Activated naive CD8-positive, alpha-beta T cell treated with anti-CD3 and anti-CD28 coated beads, Interleukin-2, amount 10 ng/mL, durations not matched to agents 7 days and 5 days (primary cell): ENCODE measurements around the gene LRP8. TPM values are rescaled to one million over a fixed set of nuclear protein-coding genes. Genes with fewer than 3 reads are reported as not detected.
"Not testable (repeated sequence)": the region's sequence is repeated elsewhere in the genome, so short reads cannot be mapped to it uniquely, and the experiment has no call there.

Experiments used
- ATAC-seq: fragments of 150-1000 bp; cut with Tn5 transposase; one replicate; pipeline ENCODE4 v1.10.0; 2021; ENCODE audit warnings: low read depth, moderate library complexity
- POLR2A ChIA-PET: fragments of 350-600 bp; sonication (Branson Sonifier 250); formaldehyde crosslinking; loops from one replicate; lab custom pipeline; 2021; ENCODE audit warnings: antibody characterized with exemption; lab: Charles Lee
- DNase-seq: peaks from one replicate; pipeline ENCODE4 v3.0.0; 2021
- H3K27ac Mint-ChIP-seq: one replicate; pipeline ENCODE4 v1.8.0; 2022; ENCODE audit warnings: mild to moderate bottlenecking, mixed read lengths
- H3K27me3 Mint-ChIP-seq: one replicate; pipeline ENCODE4 v1.8.0; 2022; ENCODE audit warnings: mild to moderate bottlenecking, moderate library complexity, mixed read lengths
- H3K36me3 Mint-ChIP-seq: one replicate; pipeline ENCODE4 v1.8.0; 2021; ENCODE audit warnings: mild to moderate bottlenecking, mixed read lengths
- H3K4me1 Mint-ChIP-seq: one replicate; pipeline ENCODE4 v1.8.0; 2021; ENCODE audit warnings: mixed read lengths
- H3K4me3 Mint-ChIP-seq: one replicate; pipeline ENCODE4 v1.8.0; 2022; ENCODE audit warnings: mild to moderate bottlenecking, moderate library complexity, mixed read lengths
- H3K9me3 Mint-ChIP-seq: one replicate; pipeline ENCODE4 v1.8.0; 2021; ENCODE audit warnings: mixed read lengths
- total RNA-seq, 2 experiments: library from RNA; stranded (reverse); gene quantifications; one replicate each; pipeline ENCODE4 v1.2.3, GENCODE V29; 2021

LRP8 gene
- total RNA-seq, 2 experiments from 2014 or later, result 45.0 to 54.3 TPM

DNA sequence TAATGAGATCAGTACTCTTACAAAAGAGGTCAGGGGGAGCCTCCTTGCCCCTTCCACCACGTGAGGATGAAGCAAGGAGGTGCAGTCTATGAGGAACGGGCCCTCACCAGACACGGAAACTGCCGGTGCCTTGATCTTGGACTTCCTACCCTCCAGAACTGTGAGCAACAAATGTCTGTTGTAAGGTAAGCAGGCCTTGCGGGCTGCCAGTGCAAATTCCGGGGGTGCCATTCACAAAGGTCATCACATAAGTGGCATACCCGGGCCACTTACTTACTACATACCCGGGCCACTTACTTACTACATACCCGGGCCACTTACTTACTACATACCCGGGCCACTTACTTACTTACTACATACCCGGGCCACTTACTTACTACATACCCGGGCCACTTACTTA is 44.7 kb downstream of the LRP8 start:
- H3K27ac Mint-ChIP-seq, H3K36me3 Mint-ChIP-seq, H3K27me3 Mint-ChIP-seq, DNase-seq, H3K9me3 Mint-ChIP-seq, H3K4me3 Mint-ChIP-seq, ATAC-seq: not testable (repeated sequence)
- peaks cover 10% of the 10 kb centered on the region for H3K4me1 Mint-ChIP-seq
- POLR2A ChIA-PET, result interaction anchor here (1.5 kb wide), 1 partner anchor 34 kb away, joined by 3 read pairs; no protein-coding TSS in a partner anchor

DNA sequence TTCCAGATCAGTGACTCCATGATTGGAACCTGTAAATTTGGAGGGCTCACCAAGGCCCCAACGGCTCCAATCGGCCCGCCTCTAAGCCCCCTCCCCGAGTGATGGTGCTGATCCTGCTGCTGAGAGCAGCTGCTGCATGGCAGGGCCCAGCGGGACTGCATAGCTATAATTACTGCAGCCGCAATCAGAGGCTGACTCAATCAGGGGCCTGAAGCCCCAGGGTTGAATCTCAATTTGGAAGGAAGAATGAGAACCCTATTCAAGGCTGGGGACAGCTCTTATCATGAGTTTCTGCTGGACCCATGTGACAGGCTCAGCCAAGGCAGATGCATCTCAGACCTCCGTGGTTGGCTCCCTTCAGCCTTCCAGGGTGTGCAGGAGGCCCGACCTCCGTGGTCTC is 46.7 kb downstream of the LRP8 start:
- peaks cover 6% of the 10 kb centered on the region for H3K4me1 Mint-ChIP-seq
- no peak overlapping the region for H3K4me3 Mint-ChIP-seq
- H3K27me3 Mint-ChIP-seq, result no peaks in the 10 kb centered on the region
- no peaks in the 10 kb centered on the region for H3K9me3 Mint-ChIP-seq
- peaks cover 6% of the 10 kb centered on the region for H3K36me3 Mint-ChIP-seq
- H3K27ac Mint-ChIP-seq, result no peak overlapping the region
- POLR2A ChIA-PET, result no interaction called here
- ATAC-seq, result no peak
- no peak for DNase-seq

DNA sequence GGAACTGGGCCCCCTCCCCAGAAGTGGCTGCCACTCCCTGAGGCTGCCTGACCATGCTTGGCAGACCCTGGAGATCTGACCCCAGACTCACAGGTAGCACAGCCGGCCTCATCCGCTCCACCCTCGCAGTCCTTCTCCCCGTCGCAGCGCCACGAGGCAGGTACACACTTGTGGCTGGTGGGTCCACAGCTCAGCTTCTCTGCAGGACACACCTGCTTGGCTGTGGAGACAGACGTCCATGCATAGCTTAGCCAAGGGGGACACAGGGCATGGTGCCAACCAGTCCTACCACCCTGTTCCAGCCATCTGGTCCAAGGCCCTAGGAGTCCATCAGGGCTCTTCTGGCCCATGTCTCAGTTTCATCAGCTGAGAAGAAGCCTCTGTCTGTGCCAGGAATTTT is 47.4 kb downstream of the LRP8 start:
- POLR2A ChIA-PET, result no interaction called here
- Mint-ChIP-seq H3K4me3 (no peak overlapping the region), H3K27me3 (no peaks in the 10 kb centered on the region), H3K27ac (no peak overlapping the region), H3K9me3 (no peaks in the 10 kb centered on the region), H3K4me1 (peaks cover 6% of the 10 kb centered on the region), H3K36me3 (peaks cover 8% of the 10 kb centered on the region)
- DNase-seq, result no peak
- ATAC-seq, result no peak

DNA sequence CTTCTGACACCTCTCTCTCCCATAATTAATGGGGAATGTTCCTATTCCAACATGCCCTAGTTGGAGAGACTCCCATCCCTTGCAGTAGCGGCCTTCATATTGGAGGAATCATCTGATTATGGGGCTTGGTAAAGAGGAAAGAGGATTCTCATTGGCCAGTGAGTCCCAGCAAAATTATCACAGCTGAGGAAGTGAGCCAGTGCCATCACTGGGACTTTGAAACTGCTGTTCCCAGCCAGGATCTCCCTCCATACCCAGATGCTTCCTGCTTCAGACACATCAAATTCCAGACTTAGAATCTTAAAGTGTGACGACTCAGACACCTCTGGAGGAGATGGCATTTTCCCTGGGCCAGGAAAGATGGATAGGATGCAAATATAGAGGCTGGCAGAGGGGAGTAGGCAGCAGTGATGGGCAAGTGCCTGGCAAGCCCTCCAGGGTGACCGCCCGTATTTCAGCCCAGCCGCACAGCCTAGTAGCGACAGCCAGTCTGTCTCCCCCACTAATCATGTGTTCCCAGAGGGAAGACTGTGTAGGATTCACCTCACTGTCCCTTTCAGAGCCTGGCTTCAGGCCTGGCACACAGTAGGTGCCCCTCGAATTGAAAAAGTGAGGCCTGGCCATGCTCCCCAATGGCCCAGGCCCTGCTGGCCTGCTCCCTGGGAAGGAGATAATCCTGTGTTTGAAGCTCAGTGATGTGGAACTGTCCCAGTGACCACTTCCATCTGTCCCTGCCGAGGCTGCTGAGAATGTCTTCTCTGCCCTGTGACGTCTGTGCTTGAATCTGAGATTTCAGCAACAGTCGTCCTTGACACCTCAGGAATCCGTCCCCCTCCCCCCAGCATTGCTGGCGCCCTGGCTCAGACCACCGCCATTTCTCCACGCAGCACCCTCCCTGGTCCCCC is 48.3 kb downstream of the LRP8 start:
- POLR2A ChIA-PET, result no interaction called here
- ATAC-seq (no peak), DNase-seq (no peak)
- H3K4me1 Mint-ChIP-seq, result peaks cover 6% of the 10 kb centered on the region
- H3K27ac Mint-ChIP-seq, result no peak overlapping the region
- no peak overlapping the region for H3K4me3 Mint-ChIP-seq
- peaks cover 8% of the 10 kb centered on the region for H3K36me3 Mint-ChIP-seq
- no peaks in the 10 kb centered on the region for H3K9me3 Mint-ChIP-seq
- H3K27me3 Mint-ChIP-seq, result no peaks in the 10 kb centered on the region

DNA sequence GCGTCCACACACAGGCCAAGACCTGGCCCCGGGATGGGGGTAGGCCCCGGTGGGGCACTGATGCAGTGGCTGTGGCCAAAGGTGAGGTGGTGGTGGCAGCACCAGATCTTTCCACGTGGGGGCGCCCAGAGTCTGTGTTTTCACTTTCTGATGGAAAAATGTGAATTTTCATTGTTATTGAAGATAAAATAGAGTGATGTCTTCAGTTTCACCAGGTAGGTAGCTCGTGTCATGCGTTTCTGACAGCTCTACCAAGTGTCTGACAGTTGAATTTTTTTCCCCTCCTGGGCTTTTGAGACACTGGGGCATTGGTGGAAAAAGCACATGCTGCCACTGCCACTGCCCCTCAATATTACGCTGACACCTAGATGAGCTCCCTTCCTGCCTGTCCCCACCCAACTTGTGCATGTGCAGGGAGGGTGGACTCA is 49.6 kb downstream of the LRP8 start:
- peak; percentile 60 for ATAC-seq
- POLR2A ChIA-PET, result interaction anchor here (0.7 to 1.3 kb wide), 3 partner anchors 46 to 157 kb away, joined by 3 to 6 read pairs (median 3); no protein-coding TSS in a partner anchor
- peak overlapping the region; percentile 7 for H3K27ac Mint-ChIP-seq

DNA sequence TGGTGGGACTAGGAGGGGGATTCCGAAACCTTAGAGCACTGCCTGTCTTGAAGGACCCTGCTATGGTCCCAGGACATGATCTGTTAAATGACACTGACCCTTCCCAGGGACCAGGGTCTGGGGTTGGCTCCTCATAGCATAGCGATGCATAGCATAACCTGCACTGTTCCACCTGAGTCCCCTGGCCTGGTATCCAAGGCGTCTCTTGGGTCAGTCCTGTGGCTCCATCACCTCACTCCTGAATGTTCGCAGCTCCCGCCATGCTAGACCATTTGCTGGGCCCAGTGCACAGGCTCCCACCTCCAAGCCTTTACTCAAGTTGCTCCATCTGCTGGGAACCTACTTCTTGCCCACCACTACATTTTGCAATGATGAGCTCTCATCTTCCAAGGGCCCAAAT is 50.5 kb downstream of the LRP8 start:
- H3K27me3 Mint-ChIP-seq, result no peaks in the 10 kb centered on the region
- no peaks in the 10 kb centered on the region for H3K9me3 Mint-ChIP-seq
- peaks cover 8% of the 10 kb centered on the region for H3K36me3 Mint-ChIP-seq
- POLR2A ChIA-PET, result no interaction called here
- ATAC-seq, result no peak
- H3K4me1 Mint-ChIP-seq, result peaks cover 6% of the 10 kb centered on the region
- DNase-seq, result no peak
- no peak overlapping the region for H3K4me3 Mint-ChIP-seq
- no peak overlapping the region for H3K27ac Mint-ChIP-seq

More for the DNA sequence above, 49.6 kb downstream of the LRP8 start:
- H3K4me3 Mint-ChIP-seq, result no peak overlapping the region
- H3K4me1 Mint-ChIP-seq, result peaks cover 6% of the 10 kb centered on the region
- peak; percentile 79 for DNase-seq
- no peaks in the 10 kb centered on the region for H3K9me3 Mint-ChIP-seq
- H3K27me3 Mint-ChIP-seq, result no peaks in the 10 kb centered on the region
- peaks cover 8% of the 10 kb centered on the region for H3K36me3 Mint-ChIP-seq

DNA sequence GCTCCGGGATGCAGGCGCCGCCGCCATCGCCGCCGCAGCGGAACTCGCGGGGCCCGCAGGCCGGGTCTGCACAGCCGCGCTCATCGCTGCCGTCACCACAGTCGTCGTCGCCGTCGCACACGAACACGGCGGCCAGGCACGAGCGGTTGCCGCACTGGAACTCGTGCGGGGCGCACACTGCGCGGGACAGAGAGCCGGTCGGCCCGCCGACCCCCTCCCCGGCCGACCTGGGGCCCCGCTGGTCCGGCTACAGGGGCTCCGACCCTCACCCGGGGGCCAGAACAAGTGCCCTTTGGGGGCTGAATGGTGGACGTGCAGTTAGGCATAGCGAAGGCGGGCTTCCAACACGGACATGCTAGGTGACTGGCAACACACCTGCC is 51.0 kb downstream of the LRP8 start:
- H3K4me1 Mint-ChIP-seq, result peaks cover 7% of the 10 kb centered on the region
- H3K36me3 Mint-ChIP-seq, result peaks cover 8% of the 10 kb centered on the region
- no peak for DNase-seq
- POLR2A ChIA-PET, result no interaction called here
- H3K27ac Mint-ChIP-seq, result no peak overlapping the region
- no peaks in the 10 kb centered on the region for H3K9me3 Mint-ChIP-seq
- H3K27me3 Mint-ChIP-seq, result no peaks in the 10 kb centered on the region
- ATAC-seq, result no peak
- H3K4me3 Mint-ChIP-seq, result no peak overlapping the region

DNA sequence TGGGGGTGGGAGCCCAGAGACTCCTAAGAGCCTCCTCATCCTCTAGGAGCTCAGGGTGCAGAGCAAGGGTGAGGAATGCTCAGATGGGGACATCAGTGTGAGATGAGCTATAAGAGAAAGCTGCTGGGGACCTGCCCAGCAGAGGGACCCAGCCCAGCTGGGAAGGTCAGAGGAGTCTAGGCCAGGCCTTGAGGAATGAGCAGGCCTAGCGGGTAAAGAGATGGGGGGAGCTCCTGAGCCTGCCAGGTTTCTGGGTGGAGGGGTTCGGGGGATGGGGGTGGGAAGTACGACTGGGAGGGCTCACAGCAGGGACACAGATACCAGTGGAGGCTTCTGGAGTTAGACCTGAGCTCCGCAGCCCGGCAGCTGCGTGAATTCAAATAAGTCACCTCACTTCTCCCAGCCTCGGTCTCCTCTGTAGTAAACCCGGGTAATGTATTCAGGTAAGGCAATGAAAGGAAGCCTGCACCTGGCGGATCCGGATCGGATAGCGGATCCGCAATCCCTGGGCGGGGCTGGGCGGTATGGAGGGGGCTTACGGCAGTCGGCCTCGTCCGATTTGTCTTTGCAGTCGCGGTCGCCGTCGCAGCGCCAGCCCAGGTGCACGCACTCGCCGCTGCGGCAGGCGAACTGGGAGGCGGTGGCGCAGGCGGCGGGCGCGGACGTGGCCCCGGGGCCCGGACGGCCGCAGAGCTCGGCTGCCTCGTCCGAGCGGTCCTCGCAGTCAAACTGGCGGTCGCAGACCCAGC is 51.5 kb downstream of the LRP8 start:
- POLR2A ChIA-PET, result no interaction called here
- ATAC-seq (no peak), DNase-seq (no peak)
- Mint-ChIP-seq H3K27ac (no peak overlapping the region), H3K4me3 (no peak overlapping the region), H3K36me3 (peaks cover 10% of the 10 kb centered on the region), H3K9me3 (no peaks in the 10 kb centered on the region), H3K27me3 (no peaks in the 10 kb centered on the region), H3K4me1 (peaks cover 4% of the 10 kb centered on the region)

DNA sequence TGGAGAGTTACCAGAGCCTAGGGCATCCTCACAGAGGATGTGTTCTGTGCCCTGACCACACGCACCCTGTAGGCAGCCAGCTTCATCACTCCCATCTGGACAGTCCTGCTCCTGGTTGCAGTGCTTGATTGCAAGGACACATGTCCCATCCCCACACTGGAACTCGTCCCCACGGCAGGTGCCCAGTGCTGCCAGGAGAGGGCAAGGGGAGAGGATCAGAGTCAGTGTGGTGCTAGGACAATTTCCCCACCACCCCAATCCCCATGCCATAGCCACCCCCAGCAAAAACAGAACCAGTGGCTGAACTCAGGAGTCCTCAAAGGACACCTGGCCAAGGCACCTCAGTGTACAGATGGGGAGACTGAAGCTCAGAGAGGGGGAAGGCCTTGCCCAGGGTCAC is 52.3 kb downstream of the LRP8 start:
- ATAC-seq (no peak), DNase-seq (no peak)
- Mint-ChIP-seq H3K36me3 (peaks cover 10% of the 10 kb centered on the region), H3K9me3 (no peaks in the 10 kb centered on the region), H3K4me1 (peaks cover 4% of the 10 kb centered on the region), H3K27ac (no peak overlapping the region), H3K4me3 (no peak overlapping the region), H3K27me3 (no peaks in the 10 kb centered on the region)
- POLR2A ChIA-PET, result no interaction called here

DNA sequence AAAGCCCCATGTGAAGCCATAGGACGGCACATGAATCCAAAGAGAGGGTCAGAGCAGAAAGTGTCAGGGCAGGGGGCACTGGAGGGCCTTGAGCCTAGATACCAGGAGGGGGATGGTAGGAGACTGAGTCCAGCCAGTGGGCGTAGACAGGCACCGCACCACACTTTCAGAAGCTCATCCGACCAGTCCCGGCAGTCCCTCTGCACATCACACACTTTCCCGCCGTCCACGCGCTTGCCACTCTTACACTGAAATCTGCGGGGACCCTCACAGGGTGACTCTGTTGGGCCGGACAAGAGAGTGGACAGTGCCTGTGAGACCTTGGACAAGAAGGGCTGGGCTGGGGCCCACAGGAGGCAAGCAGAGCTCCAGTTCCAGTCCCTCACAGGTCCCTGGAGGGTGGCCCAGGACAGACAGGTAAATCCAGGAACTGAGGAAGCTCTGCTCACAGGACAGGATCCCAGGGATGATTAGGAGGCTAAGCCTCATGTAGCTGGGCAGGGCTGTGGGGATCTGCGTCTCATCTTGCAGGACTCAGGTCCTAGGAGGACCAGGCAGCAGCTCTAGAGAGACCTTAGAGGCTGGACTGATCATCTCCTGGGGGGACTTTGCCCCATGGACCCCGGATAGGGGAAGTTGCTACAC is 53.2 kb downstream of the LRP8 start:
- no peaks in the 10 kb centered on the region for H3K27me3 Mint-ChIP-seq
- POLR2A ChIA-PET, result no interaction called here
- H3K4me1 Mint-ChIP-seq, result peaks cover 4% of the 10 kb centered on the region
- no peak overlapping the region for H3K27ac Mint-ChIP-seq
- H3K9me3 Mint-ChIP-seq, result no peaks in the 10 kb centered on the region
- ATAC-seq (no peak), DNase-seq (no peak)
- H3K4me3 Mint-ChIP-seq, result no peak overlapping the region
- peaks cover 12% of the 10 kb centered on the region for H3K36me3 Mint-ChIP-seq

DNA sequence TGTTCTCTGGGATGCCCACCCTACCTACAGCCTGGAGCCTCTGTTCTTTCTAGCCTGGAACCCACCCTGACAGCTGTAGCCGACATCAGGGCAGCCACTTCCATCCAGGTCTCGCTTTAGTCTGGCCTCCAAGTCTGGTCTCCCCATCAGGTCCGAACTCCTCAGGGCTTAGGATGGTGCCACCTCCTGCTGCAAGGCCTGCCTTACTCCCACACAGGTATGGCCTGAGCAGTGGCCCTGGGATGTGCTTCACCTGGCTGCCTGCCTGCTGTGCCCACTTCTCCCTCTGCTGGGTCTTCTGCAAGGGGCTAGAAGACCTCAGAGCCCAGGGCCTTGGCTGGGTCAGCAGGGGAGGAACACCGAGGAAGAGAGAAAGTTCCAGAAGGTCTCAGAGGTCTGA is 53.8 kb downstream of the LRP8 start:
- Mint-ChIP-seq H3K27ac (no peak overlapping the region), H3K4me3 (no peak overlapping the region), H3K27me3 (no peaks in the 10 kb centered on the region), H3K9me3 (no peaks in the 10 kb centered on the region), H3K36me3 (peaks cover 12% of the 10 kb centered on the region), H3K4me1 (peaks cover 4% of the 10 kb centered on the region)
- no peak for DNase-seq
- POLR2A ChIA-PET, result no interaction called here
- no peak for ATAC-seq

DNA sequence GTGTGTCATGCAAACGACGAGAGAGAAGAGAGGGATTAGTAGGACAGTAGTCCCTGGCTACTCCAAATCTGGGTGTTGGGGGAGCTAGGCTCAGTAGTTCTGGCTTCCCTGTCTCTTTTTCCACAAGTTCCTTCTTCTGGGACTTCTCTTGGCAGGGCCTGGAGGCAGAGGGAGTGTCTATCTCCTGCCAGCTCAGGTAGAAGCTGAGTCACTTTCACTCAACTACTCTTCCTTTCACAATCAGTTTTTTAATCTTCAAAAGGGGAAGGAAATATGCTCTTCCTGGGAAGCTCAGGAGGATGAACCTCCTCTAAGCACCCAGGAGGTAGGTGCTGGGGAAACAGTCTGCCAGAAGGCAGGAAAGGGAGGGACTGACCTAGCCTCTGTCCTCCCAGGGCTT is 54.3 kb downstream of the LRP8 start:
- no peak for DNase-seq
- no peak overlapping the region for H3K27ac Mint-ChIP-seq
- no peaks in the 10 kb centered on the region for H3K9me3 Mint-ChIP-seq
- H3K4me1 Mint-ChIP-seq, result peaks cover 4% of the 10 kb centered on the region
- no peaks in the 10 kb centered on the region for H3K27me3 Mint-ChIP-seq
- no peak for ATAC-seq
- H3K36me3 Mint-ChIP-seq, result peaks cover 14% of the 10 kb centered on the region
- POLR2A ChIA-PET, result no interaction called here
- no peak overlapping the region for H3K4me3 Mint-ChIP-seq

DNA sequence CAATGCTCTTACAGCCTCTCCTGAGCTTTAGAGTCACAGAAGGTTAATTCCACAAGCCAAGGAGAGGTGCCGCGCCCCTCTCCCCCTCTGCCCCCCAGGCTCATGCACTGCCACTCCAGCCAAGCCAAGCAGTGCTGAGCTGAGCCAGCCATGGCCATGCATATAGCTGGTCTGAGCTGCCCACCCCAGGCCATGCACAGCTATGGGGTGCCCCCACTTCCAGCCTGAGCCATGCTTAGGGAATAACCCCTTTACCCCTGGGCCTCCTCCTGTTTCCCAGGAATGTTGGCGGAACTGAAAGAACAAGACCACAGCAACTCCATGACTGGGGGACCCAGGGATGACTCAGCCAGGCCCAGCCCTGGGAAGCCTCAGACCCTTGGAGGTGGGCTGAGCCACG is 55.5 kb downstream of the LRP8 start:
- Mint-ChIP-seq H3K27me3 (no peaks in the 10 kb centered on the region), H3K9me3 (no peaks in the 10 kb centered on the region), H3K4me3 (no peak overlapping the region), H3K4me1 (peaks cover 2% of the 10 kb centered on the region), H3K27ac (no peak overlapping the region), H3K36me3 (peaks cover 9% of the 10 kb centered on the region)
- no peak for DNase-seq
- POLR2A ChIA-PET, result no interaction called here
- no peak for ATAC-seq
